Colonic mucosa (tissue), 4 donors: ENCODE results near the gene TMEM30A. TPM values are rescaled to one million over a fixed set of nuclear protein-coding genes. Genes with fewer than 3 reads are reported as not detected.

Experiments
- DNase-seq: peaks from one replicate; pipeline ENCODE4 v3.0.0-alpha.2; 2020
- H3K27ac ChIP-seq: fragments of 200-600 bp; one replicate; pipeline ENCODE4 v1.8.0; 2021
- H3K27me3 ChIP-seq: fragments of 200-600 bp; one replicate; pipeline ENCODE4 v1.8.0; 2021
- H3K36me3 ChIP-seq: fragments of 200-600 bp; one replicate; pipeline ENCODE4 v1.8.0; 2021
- H3K4me1 ChIP-seq: fragments of 200-600 bp; one replicate; pipeline ENCODE4 v1.8.0; 2021; ENCODE audit warnings: mild to moderate bottlenecking
- H3K4me3 ChIP-seq: fragments of 200-600 bp; one replicate; pipeline ENCODE4 v1.8.0; 2021
- H3K9ac ChIP-seq, 2 donors: one replicate each; pipeline ENCODE4 v1.7.0; 2013; ENCODE audit warnings: control low read depth in 2 of 2, low read depth in 2 of 2, low read length in 2 of 2
- H3K9me3 ChIP-seq: fragments of 200-600 bp; one replicate; pipeline ENCODE4 v1.8.0; 2021
- intact Hi-C: fragments of 100-400 bp; cut with DNase I; formaldehyde crosslinking; loops from one replicate; pipeline ENCODE4 v1.14.1; 2022
- total RNA-seq, 2 donors: library from RNA; stranded (reverse); fragmentation: NEBNext Ultra II Directional in 1 of 2; extraction: Animal tissue kit (Norgen Biotek cat#: 25700) in 1 of 2; gene quantifications; one replicate each; pipeline ENCODE4 v1.2.1, GENCODE V29; 2021
- TF ChIP-seq, protein P1 (sequence below): fragments of 200-600 bp; IDR thresholded peaks from one replicate; pipeline ENCODE4 v1.8.0; 2022; ENCODE audit warnings: antibody characterized with exemption, mild to moderate bottlenecking
- donor health status: healthy.
- donor health status: DM: no; HTN: no; CAD: no.
- donor health status: DM: no; HTN: no; CAD: no.

The TMEM30A gene
- total RNA-seq, 2 donors from 2014 or later, result 69.5 to 112 TPM

DNA sequence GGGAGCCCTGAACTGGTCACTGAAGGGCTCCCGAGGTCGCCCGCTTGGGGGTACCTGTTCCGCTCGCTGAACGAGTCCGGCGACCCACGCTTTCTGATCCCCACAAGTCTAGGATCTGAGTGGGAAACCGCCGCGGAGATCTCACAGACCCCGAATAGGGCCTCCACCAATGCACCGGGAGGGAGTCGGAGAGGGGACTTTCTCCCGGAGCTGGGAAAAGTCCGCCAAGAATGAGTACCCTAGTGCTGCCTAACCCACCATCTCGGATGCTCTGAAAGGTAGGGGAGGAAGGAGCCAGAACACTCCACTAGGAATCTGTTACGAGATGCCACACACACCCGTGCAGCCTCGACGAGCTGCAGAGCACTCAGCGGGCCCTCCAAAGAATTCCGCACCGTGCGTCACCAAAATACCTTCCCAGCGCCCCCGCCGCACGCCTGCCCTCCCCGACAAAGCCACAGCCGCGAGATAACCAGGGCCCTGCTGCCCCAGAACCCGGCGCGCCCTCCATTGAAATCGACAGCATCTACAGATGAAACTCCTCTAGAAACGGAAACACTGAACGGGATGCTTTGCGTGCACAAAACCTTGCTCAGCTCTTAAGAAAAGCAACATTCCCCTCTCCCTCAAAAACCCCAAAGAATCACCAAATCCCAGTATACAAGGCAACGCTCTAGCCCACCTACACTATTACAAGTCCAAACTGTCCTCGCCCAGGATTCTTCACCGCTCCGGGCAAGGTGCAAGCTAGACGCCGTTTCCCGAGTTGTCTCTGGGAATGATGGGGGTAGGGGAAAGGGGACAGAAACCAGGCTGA lies 79.4 kb downstream of the TMEM30A start:
- no peak for DNase-seq
- H3K9ac ChIP-seq, result peak overlapping the region; percentile 52 to 64
- peaks cover 5% of the 10 kb centered on the region for H3K4me1 ChIP-seq
- H3K27ac ChIP-seq, result peak overlapping the region; percentile 43
- intact Hi-C loops, result loop anchor here (5.0 kb wide), 3 partner anchors 453 to 1348 kb away; no protein-coding TSS in a partner anchor
- H3K36me3 ChIP-seq, result no peaks in the 10 kb centered on the region
- peak overlapping the region; percentile 31 for H3K4me3 ChIP-seq
- peaks cover 54% of the 10 kb centered on the region for H3K27me3 ChIP-seq
- no peaks in the 10 kb centered on the region for H3K9me3 ChIP-seq
- TF ChIP-seq, protein P1, sequence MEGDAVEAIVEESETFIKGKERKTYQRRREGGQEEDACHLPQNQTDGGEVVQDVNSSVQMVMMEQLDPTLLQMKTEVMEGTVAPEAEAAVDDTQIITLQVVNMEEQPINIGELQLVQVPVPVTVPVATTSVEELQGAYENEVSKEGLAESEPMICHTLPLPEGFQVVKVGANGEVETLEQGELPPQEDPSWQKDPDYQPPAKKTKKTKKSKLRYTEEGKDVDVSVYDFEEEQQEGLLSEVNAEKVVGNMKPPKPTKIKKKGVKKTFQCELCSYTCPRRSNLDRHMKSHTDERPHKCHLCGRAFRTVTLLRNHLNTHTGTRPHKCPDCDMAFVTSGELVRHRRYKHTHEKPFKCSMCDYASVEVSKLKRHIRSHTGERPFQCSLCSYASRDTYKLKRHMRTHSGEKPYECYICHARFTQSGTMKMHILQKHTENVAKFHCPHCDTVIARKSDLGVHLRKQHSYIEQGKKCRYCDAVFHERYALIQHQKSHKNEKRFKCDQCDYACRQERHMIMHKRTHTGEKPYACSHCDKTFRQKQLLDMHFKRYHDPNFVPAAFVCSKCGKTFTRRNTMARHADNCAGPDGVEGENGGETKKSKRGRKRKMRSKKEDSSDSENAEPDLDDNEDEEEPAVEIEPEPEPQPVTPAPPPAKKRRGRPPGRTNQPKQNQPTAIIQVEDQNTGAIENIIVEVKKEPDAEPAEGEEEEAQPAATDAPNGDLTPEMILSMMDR, result no peak

DNA sequence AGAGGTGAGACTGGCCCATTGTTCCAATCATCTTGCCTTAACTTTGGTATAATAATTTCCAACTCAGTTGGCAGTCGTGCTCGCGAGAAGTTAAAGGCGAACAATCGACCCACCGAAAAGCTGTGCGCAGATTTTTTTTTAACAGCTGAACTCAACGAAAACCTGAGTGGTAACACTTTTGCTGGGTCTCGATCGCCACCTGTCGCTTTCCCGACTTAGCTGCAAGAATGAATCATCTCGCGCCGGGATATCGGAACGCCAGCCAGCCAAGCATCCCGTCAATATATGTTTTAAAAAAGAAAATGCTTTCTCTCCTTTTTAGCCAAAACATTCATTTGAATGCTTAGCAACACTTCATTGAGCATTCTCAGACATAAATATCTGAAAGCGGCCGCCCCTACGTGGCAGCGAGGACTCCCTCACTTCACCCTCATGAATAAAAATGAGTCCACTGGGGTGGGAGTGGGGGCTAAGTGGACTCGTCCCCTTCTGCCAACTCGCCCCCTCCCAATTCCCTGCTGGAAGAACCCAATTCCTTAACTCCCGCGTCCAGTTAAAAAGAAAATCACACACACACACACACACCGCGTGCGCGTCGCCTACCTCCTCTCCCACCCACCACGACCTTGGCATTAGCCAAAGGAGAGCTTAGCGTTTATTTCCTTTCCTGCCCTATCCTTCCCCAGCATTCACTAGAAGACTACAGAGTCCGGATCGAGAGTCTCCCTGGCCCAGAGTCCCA lies 80.2 kb downstream of the TMEM30A start:
- Histone ChIP-seq H3K36me3 (no peaks in the 10 kb centered on the region), H3K27ac (peak overlapping the region; percentile 43), H3K27me3 (peaks cover 54% of the 10 kb centered on the region), H3K4me3 (peak overlapping the region; percentile 31), H3K4me1 (peaks cover 5% of the 10 kb centered on the region), H3K9me3 (no peaks in the 10 kb centered on the region), H3K9ac (peak overlapping the region; percentile 47 to 52)
- intact Hi-C loops, result loop anchor here (5.0 kb wide), 1 partner anchor 452 kb away; no protein-coding TSS in a partner anchor
- DNase-seq, result peak; percentile 66
- TF ChIP-seq, protein P1, result peak; percentile 46

DNA sequence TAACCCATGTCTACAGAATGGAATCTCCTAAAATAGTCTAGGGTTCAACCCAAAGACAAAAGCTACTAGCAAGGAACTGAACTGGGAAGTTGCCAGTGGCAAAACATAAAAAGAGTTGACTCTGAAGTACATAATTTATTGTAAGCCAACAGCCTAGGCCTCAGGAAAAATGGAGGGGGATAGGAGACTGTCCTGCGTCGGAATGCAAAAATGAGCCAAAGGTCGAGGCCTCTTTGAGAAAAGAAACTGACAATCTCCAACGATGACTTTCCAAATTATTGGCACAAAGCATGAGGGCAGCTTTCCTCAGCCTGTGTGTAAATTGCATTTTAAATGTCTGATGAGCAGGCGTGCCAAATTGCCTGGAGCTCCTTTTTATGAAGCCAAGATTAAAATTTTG lies 80.9 kb downstream of the TMEM30A start:
- TF ChIP-seq, protein P1, result no peak
- H3K36me3 ChIP-seq, result no peaks in the 10 kb centered on the region
- H3K9me3 ChIP-seq, result no peaks in the 10 kb centered on the region
- no peak for DNase-seq
- H3K9ac ChIP-seq, result no peak overlapping the region
- peaks cover 54% of the 10 kb centered on the region for H3K27me3 ChIP-seq
- intact Hi-C loops, result loop anchor here (5.0 kb wide), 1 partner anchor 451 kb away; no protein-coding TSS in a partner anchor
- no peak overlapping the region for H3K27ac ChIP-seq
- H3K4me1 ChIP-seq, result peaks cover 5% of the 10 kb centered on the region
- peak overlapping the region; percentile 31 for H3K4me3 ChIP-seq

Other genes starting within 250 kb of the TMEM30A start
- 10 to 100 TPM in 1 of 2 donors, 1 to 10 TPM in 1; 3.6 to 20.2 TPM for gene COL12A1, start 78.7 kb downstream of the TMEM30A start, total RNA-seq
- 100 to 1,000 TPM; 795 to 814 TPM for gene COX7A2, start 41.0 kb downstream of the TMEM30A start, total RNA-seq
- gene FILIP1, start 209.0 kb upstream of the TMEM30A start, total RNA-seq, result 1 to 10 TPM in 1 of 2 donors, under 1 TPM in 1; 0.57 to 6.5 TPM